ENCODE measurements around the gene CACNA1C.
A peak's percentile ranks its signal among the peaks of the same experiment; 100 is the strongest.

Gene CACNA1C

GRCh38 chr12:2606186-2606910, 553.6 kb downstream of the CACNA1C start:
- DNase-seq = no peak
- intact Hi-C loops (cut with DNase I) = no loop called here

GRCh38 chr12:2607881-2608607, 555.3 kb downstream of the CACNA1C start:
- intact Hi-C loops (cut with DNase I) = no loop called here
- DNase-seq = no peak

GRCh38 chr12:2608608-2608945, 555.8 kb downstream of the CACNA1C start:
- intact Hi-C loops (cut with DNase I) = no loop called here
- no peak for DNase-seq

GRCh38 chr12:2609020-2609419, 556.2 kb downstream of the CACNA1C start:
- intact Hi-C loops (cut with DNase I) = no loop called here
- peak; percentile 33 to 90 (median 67) for DNase-seq

- DNase-seq = no peak
Observed at GRCh38 chr12:2610358-2610757, 557.6 kb downstream of the CACNA1C start.

GRCh38 chr12:2613326-2614073, 560.7 kb downstream of the CACNA1C start:
- DNase-seq = no peak
- intact Hi-C loops (cut with DNase I) = no loop called here

More at GRCh38 chr12:2610358-2610757, 557.6 kb downstream of the CACNA1C start:
- intact Hi-C loops (cut with DNase I) = no loop called here

- intact Hi-C loops (cut with DNase I) = no loop called here
Observed at GRCh38 chr12:2614341-2614740, 561.6 kb downstream of the CACNA1C start.

GRCh38 chr12:2615665-2616402, 563.0 kb downstream of the CACNA1C start:
- intact Hi-C loops (cut with DNase I) = no loop called here
- peak in 41 of 42 donors; percentile 23 to 91 (median 62) for DNase-seq

More at GRCh38 chr12:2614341-2614740, 561.6 kb downstream of the CACNA1C start:
- DNase-seq = no peak

GRCh38 chr12:2616763-2617162, 564.0 kb downstream of the CACNA1C start:
- intact Hi-C loops (cut with DNase I) = no loop called here

GRCh38 chr12:2617365-2617764, 564.6 kb downstream of the CACNA1C start:
- intact Hi-C loops (cut with DNase I) = no loop called here
- DNase-seq = no peak

More at GRCh38 chr12:2616763-2617162, 564.0 kb downstream of the CACNA1C start:
- DNase-seq = no peak

- no peak for DNase-seq
- intact Hi-C loops (cut with DNase I) = no loop called here
Observed at GRCh38 chr12:2618291-2618995, 565.7 kb downstream of the CACNA1C start.

GRCh38 chr12:2619136-2619535, 566.3 kb downstream of the CACNA1C start:
- intact Hi-C loops (cut with DNase I) = no loop called here
- no peak for DNase-seq

GRCh38 chr12:2622460-2622859, 569.7 kb downstream of the CACNA1C start:
- intact Hi-C loops (cut with DNase I) = no loop called here
- DNase-seq = no peak

- no peak for DNase-seq
- intact Hi-C loops (cut with DNase I) = no loop called here
Observed at GRCh38 chr12:2623472-2623871, 570.7 kb downstream of the CACNA1C start.

- peak in 36 of 42 donors; percentile 20 to 79 (median 58) for DNase-seq
- intact Hi-C loops (cut with DNase I) = no loop called here
Observed at GRCh38 chr12:2624543-2625288, 571.9 kb downstream of the CACNA1C start.

GRCh38 chr12:2625289-2625612, 572.5 kb downstream of the CACNA1C start:
- intact Hi-C loops (cut with DNase I) = no loop called here
- no peak for DNase-seq

- DNase-seq = no peak
- intact Hi-C loops (cut with DNase I) = no loop called here
Observed at GRCh38 chr12:2627076-2627834, 574.5 kb downstream of the CACNA1C start.

Data from head of caudate nucleus (tissue), 42 donors.